HG03064 (cell line): ENCODE measurements around the gene PMVK.
"Not testable (repeated sequence)": the region's sequence is repeated elsewhere in the genome, so short reads cannot be mapped to it uniquely, and the experiment has no call there.

ENCODE experiments used
- ATAC-seq: cut with Tn5 transposase; IDR thresholded peaks from one replicate; pipeline ENCODE4 v1.9.1; 2021; ENCODE audit warnings: low read depth; ENCODE audit not compliant: unreplicated experiment

PMVK gene

GRCh38 chr1:154926201-154926600 is 10.3 kb downstream of the PMVK start:
- no peak for ATAC-seq

- ATAC-seq = no peak
Observed at GRCh38 chr1:154925335-154926170, 11.0 kb downstream of the PMVK start.

- ATAC-seq = no peak
Observed at GRCh38 chr1:154923695-154924094, 12.8 kb downstream of the PMVK start.

GRCh38 chr1:154913273-154913672 is 23.2 kb downstream of the PMVK start:
- no peak for ATAC-seq

- no peak for ATAC-seq
Observed at GRCh38 chr1:154912755-154913154, 23.8 kb downstream of the PMVK start.

- no peak for ATAC-seq
Observed at GRCh38 chr1:154911691-154912550, 24.6 kb downstream of the PMVK start.

GRCh38 chr1:154910851-154911250 is 25.7 kb downstream of the PMVK start:
- ATAC-seq = no peak

- no peak for ATAC-seq
Observed at GRCh38 chr1:154908937-154909336, 27.6 kb downstream of the PMVK start.

GRCh38 chr1:154908129-154908528 is 28.4 kb downstream of the PMVK start:
- not testable (repeated sequence) for ATAC-seq

- ATAC-seq = no peak
Observed at GRCh38 chr1:154906621-154907081, 29.9 kb downstream of the PMVK start.

- ATAC-seq = no peak
Observed at GRCh38 chr1:154902938-154903566, 33.5 kb downstream of the PMVK start.

- ATAC-seq = no peak
Observed at GRCh38 chr1:154901591-154901990, 34.9 kb downstream of the PMVK start.

GRCh38 chr1:154899041-154899440 is 37.5 kb downstream of the PMVK start:
- no peak for ATAC-seq

- no peak for ATAC-seq
Observed at GRCh38 chr1:154896771-154897286, 39.7 kb downstream of the PMVK start.

- ATAC-seq = no peak
Observed at GRCh38 chr1:154895798-154896197, 40.7 kb downstream of the PMVK start.

GRCh38 chr1:154891452-154891851 is 45.1 kb downstream of the PMVK start:
- no peak for ATAC-seq

- ATAC-seq = no peak
Observed at GRCh38 chr1:154888757-154889156, 47.8 kb downstream of the PMVK start.

GRCh38 chr1:154886281-154887015 is 50.1 kb downstream of the PMVK start:
- no peak for ATAC-seq

GRCh38 chr1:154884869-154885701 is 51.4 kb downstream of the PMVK start:
- no peak for ATAC-seq
